Esophagus muscularis mucosa (tissue), 4 donors: ENCODE measurements around the gene PEAK3. TPM values are rescaled to one million over a fixed set of nuclear protein-coding genes. Genes with fewer than 3 reads are reported as not detected.

Experiments
- DNase-seq: peaks from one replicate; pipeline ENCODE4 v3.0.0-alpha.2; 2017; ENCODE audit errors: extremely low spot score
- H3K27ac ChIP-seq, 4 donors: fragments of 200-600 bp; sonication (generic); replicated peaks in 1 of 4; 1 replicate in 3 of 4; 2 replicates in 1 of 4; pipeline ENCODE4 v1.5.1; 2016 to 2019; ENCODE audit warnings: mild to moderate bottlenecking in 1 of 4
- H3K27me3 ChIP-seq, 4 donors: fragments of 200-600 bp; sonication (generic); one replicate each; pipeline versions ENCODE4 v1.5.1 to v1.6.0; 2016 to 2019
- H3K36me3 ChIP-seq, 4 donors: fragments of 200-600 bp; sonication (generic); one replicate each; pipeline ENCODE4 v1.5.1; 2016 to 2019
- H3K4me1 ChIP-seq, 4 donors: fragments of 200-600 bp; sonication (generic); one replicate each; pipeline ENCODE4 v1.5.1; 2016 to 2019
- H3K4me3 ChIP-seq, 4 donors: fragments of 200-600 bp; sonication (generic); 1 replicate in 2 of 4; 2 replicates in 2 of 4; pipeline ENCODE4 v1.5.1; 2016 to 2019; ENCODE audit warnings: mild to moderate bottlenecking in 4 of 4, moderate library complexity in 1 of 4
- H3K9me3 ChIP-seq, 4 donors: fragments of 200-600 bp; sonication (generic); 1 replicate in 3 of 4; 2 replicates in 1 of 4; pipeline ENCODE4 v1.5.1; 2016 to 2019
- EP300 ChIP-seq: sonication (generic); formaldehyde crosslinking; IDR thresholded peaks from one replicate; pipeline ENCODE4 v1.6.1; 2017; ENCODE audit warnings: antibody characterized with exemption
- POLR2A ChIP-seq: fragments of 450-650 bp; IDR thresholded peaks from one replicate; pipeline ENCODE4 v1.6.1; 2017; ENCODE audit warnings: antibody characterized with exemption, moderate library complexity, mild to moderate bottlenecking, low read depth
- POLR2AphosphoS5 ChIP-seq, 2 donors: sonication (generic); formaldehyde crosslinking; IDR thresholded peaks; one replicate each; pipeline ENCODE4 v1.6.1; 2017; ENCODE audit warnings: antibody characterized with exemption in 2 of 2
- WGBS: methylation state at CpG from one replicate; pipeline ENCODE4 v1.1.5; 2018; 5-methylcytosine and 5-hydroxymethylcytosine counted together
- intact Hi-C: fragments of 100-400 bp; cut with DNase I; formaldehyde crosslinking; loops from one replicate; pipeline ENCODE4 v1.15.1; 2023
- total RNA-seq, 4 donors: library from RNA; depleted of rRNA; stranded (reverse); fragments of >200 nt; gene quantifications; one replicate each; pipeline versions ENCODE4 v1.1.0 to v1.2.1, GENCODE V29; 2016
- TF ChIP-seq, protein P1 (sequence below), 3 experiments: fragments of 200-600 bp in 2 of 3; fragments of 450-650 bp in 1 of 3; sonication (generic) in 2 of 3; IDR thresholded peaks; one replicate each; pipeline ENCODE4 v1.5.1; 2017 to 2019; ENCODE audit warnings: antibody characterized with exemption in 3 of 3, mild to moderate bottlenecking in 2 of 3, moderate library complexity in 1 of 3

PEAK3 gene
- total RNA-seq, 4 donors from 2014 or later = 0.78 to 2.3 (median 1.3) TPM

DNA sequence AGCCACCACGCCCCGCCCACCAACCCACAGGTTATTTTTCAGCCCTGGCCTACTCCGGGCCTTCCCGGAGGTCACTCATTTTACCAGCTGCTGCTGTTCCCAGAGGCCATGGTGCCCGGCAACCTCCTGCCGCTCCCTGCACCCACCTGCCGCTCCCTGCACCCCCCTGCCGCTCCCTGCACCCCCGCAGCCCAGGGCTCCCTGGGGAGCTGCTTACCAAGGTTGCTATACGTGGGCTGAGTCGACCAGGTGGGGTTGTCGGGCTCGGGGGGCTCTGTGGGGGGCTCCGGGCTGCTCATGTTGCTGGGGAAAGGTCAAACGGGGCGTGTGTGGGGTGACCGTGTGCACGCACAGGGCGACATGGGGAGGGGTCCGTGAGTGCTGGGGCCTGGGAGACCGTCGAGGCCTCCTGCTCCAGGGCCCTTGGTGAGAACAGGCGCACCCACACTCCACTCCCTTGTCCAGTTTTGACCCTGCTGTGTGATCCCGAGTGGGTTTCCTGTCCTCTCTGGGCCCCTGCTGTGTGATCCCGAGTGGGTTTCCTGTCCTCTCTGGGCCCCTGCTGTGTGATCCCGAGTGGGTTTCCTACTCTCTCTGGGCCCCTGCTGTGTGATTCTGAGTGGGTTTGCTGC, 1.2 kb downstream of the PEAK3 start:
- no peaks in the 10 kb centered on the region for H3K27me3 ChIP-seq
- TF ChIP-seq, protein P1, sequence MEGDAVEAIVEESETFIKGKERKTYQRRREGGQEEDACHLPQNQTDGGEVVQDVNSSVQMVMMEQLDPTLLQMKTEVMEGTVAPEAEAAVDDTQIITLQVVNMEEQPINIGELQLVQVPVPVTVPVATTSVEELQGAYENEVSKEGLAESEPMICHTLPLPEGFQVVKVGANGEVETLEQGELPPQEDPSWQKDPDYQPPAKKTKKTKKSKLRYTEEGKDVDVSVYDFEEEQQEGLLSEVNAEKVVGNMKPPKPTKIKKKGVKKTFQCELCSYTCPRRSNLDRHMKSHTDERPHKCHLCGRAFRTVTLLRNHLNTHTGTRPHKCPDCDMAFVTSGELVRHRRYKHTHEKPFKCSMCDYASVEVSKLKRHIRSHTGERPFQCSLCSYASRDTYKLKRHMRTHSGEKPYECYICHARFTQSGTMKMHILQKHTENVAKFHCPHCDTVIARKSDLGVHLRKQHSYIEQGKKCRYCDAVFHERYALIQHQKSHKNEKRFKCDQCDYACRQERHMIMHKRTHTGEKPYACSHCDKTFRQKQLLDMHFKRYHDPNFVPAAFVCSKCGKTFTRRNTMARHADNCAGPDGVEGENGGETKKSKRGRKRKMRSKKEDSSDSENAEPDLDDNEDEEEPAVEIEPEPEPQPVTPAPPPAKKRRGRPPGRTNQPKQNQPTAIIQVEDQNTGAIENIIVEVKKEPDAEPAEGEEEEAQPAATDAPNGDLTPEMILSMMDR (IDR thresholded peaks at IDR 0.05) = no peak
- TF ChIP-seq POLR2AphosphoS5 (IDR thresholded peaks at IDR 0.05) (no peak), EP300 (no peak), POLR2A (no peak)
- no peak overlapping the region for H3K4me3 ChIP-seq
- no peak overlapping the region for H3K27ac ChIP-seq
- DNase-seq = no peak
- intact Hi-C loops = no loop called here
- peaks cover 9 to 37% (median 27%) of the 10 kb centered on the region in 4 donors for H3K4me1 ChIP-seq
- H3K36me3 ChIP-seq = peaks cover 0 to 13% (median 9%) of the 10 kb centered on the region in 4 donors
- 84% methylated on average over 16 of the region's 26 CpGs for WGBS
- no peaks in the 10 kb centered on the region for H3K9me3 ChIP-seq

DNA sequence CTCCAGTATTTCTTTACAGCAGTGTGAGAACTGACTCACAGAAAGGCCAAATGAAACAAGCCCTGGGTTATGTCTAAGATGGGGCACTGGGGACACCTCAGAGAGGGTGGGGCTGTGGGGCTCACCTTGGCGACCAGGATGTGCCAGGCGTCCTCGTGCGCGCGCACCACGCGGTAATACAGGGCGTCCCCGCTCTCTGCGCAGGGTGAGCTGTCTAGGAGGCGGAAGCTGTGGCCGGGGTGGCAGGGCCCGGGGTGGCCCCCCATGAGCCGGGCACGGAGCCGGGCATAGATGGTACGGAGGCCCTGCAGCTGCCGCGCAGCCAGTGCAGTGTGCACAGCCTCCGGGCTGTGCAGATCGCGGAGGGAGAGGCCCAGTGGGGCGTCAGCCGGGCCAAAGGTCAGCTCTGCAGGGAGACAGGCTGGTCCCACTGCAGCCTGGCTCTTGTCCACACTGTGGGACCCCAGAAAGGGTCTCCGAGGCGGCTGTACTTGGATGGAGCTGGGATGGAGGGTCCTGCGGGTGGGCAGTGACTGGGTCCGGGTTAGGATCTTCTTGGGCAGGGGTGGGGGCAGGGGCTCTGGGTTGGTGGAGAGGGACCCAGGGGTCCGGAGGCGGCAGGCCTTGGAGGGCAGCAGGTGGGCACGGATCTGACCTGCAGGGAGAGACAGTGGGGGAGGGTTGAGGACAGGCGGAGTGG, 3.4 kb downstream of the PEAK3 start:
- intact Hi-C loops = loop anchor here (5.0 kb wide), 2 partner anchors 49 to 114 kb away; partner anchors contain the start of genes LSM7 and SPPL2B
- peaks cover 0 to 19% (median 15%) of the 10 kb centered on the region in 4 donors for H3K36me3 ChIP-seq
- no peaks in the 10 kb centered on the region for H3K27me3 ChIP-seq
- no peak for DNase-seq
- no peak overlapping the region for H3K4me3 ChIP-seq
- no peak for TF ChIP-seq POLR2A
- no peak for TF ChIP-seq POLR2AphosphoS5 (IDR thresholded peaks at IDR 0.05)
- TF ChIP-seq EP300 = no peak
- TF ChIP-seq, protein P1 (IDR thresholded peaks at IDR 0.05) = no peak
- 94% methylated on average over 8 of the region's 33 CpGs for WGBS
- H3K27ac ChIP-seq = no peak overlapping the region
- H3K4me1 ChIP-seq = peaks cover 25 to 57% (median 48%) of the 10 kb centered on the region in 4 donors
- H3K9me3 ChIP-seq = no peaks in the 10 kb centered on the region

DNA sequence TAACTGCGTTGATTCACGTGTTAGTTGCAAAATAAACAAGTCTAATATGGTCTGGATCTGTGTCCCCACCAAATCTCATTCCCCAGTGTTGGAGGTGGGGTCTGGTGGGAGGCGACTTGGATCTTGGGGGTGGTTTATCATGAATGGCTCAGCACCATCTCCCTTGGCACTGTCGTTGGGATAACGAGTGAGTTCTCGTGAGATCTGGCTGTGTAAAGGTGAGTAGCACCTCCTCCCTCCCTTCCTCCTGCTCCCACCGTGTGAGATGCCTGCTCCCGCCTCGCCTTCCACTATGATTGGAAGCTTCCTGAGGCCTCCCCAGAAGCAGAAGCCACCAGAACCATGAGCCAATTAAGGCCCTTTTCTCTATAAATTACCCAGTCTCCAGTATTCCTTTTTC, 4.8 kb downstream of the PEAK3 start:
- H3K9me3 ChIP-seq = no peaks in the 10 kb centered on the region
- 84% methylated on average over 9 of the region's 9 CpGs for WGBS
- no peak overlapping the region for H3K4me3 ChIP-seq
- intact Hi-C loops = loop anchor here (5.0 kb wide), 2 partner anchors 50 to 115 kb away; partner anchors contain the start of genes LSM7 and SPPL2B
- H3K27ac ChIP-seq = no peak overlapping the region
- H3K27me3 ChIP-seq = no peaks in the 10 kb centered on the region
- peaks cover 37 to 61% (median 54%) of the 10 kb centered on the region in 4 donors for H3K4me1 ChIP-seq
- TF ChIP-seq POLR2AphosphoS5 (IDR thresholded peaks at IDR 0.05) (no peak), EP300 (no peak), POLR2A (no peak)
- TF ChIP-seq, protein P1 (IDR thresholded peaks at IDR 0.05) = no peak
- H3K36me3 ChIP-seq = peaks cover 8 to 32% (median 26%) of the 10 kb centered on the region in 4 donors
- DNase-seq = no peak

DNA sequence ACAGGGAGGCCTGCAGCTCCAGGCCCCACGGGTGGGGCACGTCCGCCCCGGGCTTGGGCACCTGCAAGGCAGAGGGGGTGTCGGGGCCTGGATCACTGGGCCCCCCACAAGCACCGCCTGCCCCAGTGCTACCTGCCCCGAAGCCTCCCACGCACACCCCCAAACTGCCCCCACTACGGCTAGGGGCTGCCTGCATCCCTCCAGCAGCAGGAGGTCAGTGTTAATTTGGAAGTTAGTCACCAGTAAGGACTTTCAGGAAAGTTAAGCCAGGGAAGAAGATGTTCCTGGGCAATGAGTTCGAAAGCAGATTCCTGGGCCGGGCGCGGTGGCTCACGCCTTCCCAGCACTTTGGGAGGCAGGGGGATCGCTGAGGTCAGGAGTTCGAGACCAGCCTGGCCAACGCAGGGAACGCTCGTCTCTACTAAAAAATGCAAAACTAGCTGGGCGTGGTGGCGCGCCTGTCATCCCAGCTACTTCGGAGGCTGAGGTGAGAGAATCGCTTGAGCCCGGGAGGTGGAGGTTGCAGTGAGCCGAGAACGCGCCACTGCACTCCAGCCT, 5.5 kb downstream of the PEAK3 start:
- 89% methylated on average over 28 of the region's 28 CpGs for WGBS
- no peak for TF ChIP-seq POLR2A
- no peak for TF ChIP-seq EP300
- DNase-seq = no peak
- Histone ChIP-seq H3K4me1 (peaks cover 37 to 61% (median 54%) of the 10 kb centered on the region in 4 donors), H3K9me3 (no peaks in the 10 kb centered on the region), H3K4me3 (peak overlapping the region in 1 of 4 donors; percentile 23), H3K27ac (peak overlapping the region in 2 of 4 donors; percentile 60 to 100), H3K27me3 (no peaks in the 10 kb centered on the region), H3K36me3 (peaks cover 14 to 39% (median 33%) of the 10 kb centered on the region in 4 donors)
- intact Hi-C loops = loop anchor here (5.0 kb wide), 2 partner anchors 51 to 116 kb away; partner anchors contain the start of genes LSM7 and SPPL2B
